Immature natural killer cell (primary cell): Measurements from ENCODE around the gene MTHFD1L. TPM values are rescaled to one million over a fixed set of nuclear protein-coding genes. Genes with fewer than 3 reads are reported as not detected.
A peak's percentile ranks its signal among the peaks of the same experiment; 100 is the strongest.
"Not testable (repeated sequence)": the region's sequence is repeated elsewhere in the genome, so short reads cannot be mapped to it uniquely, and the experiment has no call there.

Source experiments
- DNase-seq, 3 donors: peaks; one replicate each; pipeline ENCODE4 v3.0.0; 2022; ENCODE audit warnings: mixed read lengths in 1 of 3
- H3K27ac Mint-ChIP-seq, 6 donors: one replicate each; pipeline ENCODE4 v1.8.0; 2020; ENCODE audit warnings: mixed read lengths in 6 of 6, mild to moderate bottlenecking in 5 of 6, inconsistent platforms in 4 of 6, moderate library complexity in 3 of 6
- H3K27me3 Mint-ChIP-seq, 3 donors: one replicate each; pipeline ENCODE4 v1.8.0; 2020 to 2021; ENCODE audit warnings: low read depth in 3 of 3, mild to moderate bottlenecking in 3 of 3, mixed read lengths in 3 of 3, moderate library complexity in 3 of 3, inconsistent platforms in 1 of 3
- H3K36me3 Mint-ChIP-seq, 3 donors: one replicate each; pipeline ENCODE4 v1.8.0; 2020; ENCODE audit warnings: mixed read lengths in 3 of 3, inconsistent platforms in 2 of 3, mild to moderate bottlenecking in 2 of 3
- H3K4me1 Mint-ChIP-seq, 2 donors: one replicate each; pipeline ENCODE4 v1.8.0; 2020; ENCODE audit warnings: inconsistent platforms in 2 of 2, mild to moderate bottlenecking in 2 of 2, mixed read lengths in 2 of 2, moderate library complexity in 1 of 2
- H3K4me3 Mint-ChIP-seq, 5 donors: one replicate each; pipeline ENCODE4 v1.8.0; 2020; ENCODE audit warnings: mild to moderate bottlenecking in 5 of 5, mixed read lengths in 5 of 5, inconsistent platforms in 3 of 5, moderate library complexity in 3 of 5
- H3K9me3 Mint-ChIP-seq, 6 donors: one replicate each; pipeline ENCODE4 v1.8.0; 2020; ENCODE audit warnings: mild to moderate bottlenecking in 6 of 6, mixed read lengths in 6 of 6, inconsistent platforms in 4 of 6, moderate library complexity in 3 of 6
- polyA plus RNA-seq, 3 donors: library from polyadenylated mRNA; unstranded; fragments of 300-500 nt; fragmentation: Illumina TruSeq; gene quantifications; one replicate each; pipeline ENCODE4 v1.2.3, GENCODE V29; 2021

MTHFD1L gene
- 1 to 10 TPM in 2 of 3 donors, under 1 TPM in 1; 0.79 to 1.8 (median 1.6) TPM for polyA plus RNA-seq

- H3K9me3 Mint-ChIP-seq = no peaks in the 10 kb centered on the region
- H3K27me3 Mint-ChIP-seq = peaks cover 4 to 12% (median 6%) of the 10 kb centered on the region in 3 donors
- H3K4me3 Mint-ChIP-seq = peak within 1 kb of the TSS; percentile 76 to 87 (median 82)
- peak within 1 kb of the TSS in 4 of 6 donors; percentile 64 to 76 (median 74) for H3K27ac Mint-ChIP-seq
- no peaks in the 10 kb centered on the region for H3K36me3 Mint-ChIP-seq
- peaks cover 9 to 18% of the 10 kb centered on the region in 2 donors for H3K4me1 Mint-ChIP-seq
- DNase-seq = peak; percentile 62 to 66 (median 63)
Observed at GRCh38 chr6:150865406-150866146, at the start of gene MTHFD1L. Gene MTHFD1L (plus strand): TSS chr6:150865702. CDS start chr6:150865823, 121 bp downstream.

DNA sequence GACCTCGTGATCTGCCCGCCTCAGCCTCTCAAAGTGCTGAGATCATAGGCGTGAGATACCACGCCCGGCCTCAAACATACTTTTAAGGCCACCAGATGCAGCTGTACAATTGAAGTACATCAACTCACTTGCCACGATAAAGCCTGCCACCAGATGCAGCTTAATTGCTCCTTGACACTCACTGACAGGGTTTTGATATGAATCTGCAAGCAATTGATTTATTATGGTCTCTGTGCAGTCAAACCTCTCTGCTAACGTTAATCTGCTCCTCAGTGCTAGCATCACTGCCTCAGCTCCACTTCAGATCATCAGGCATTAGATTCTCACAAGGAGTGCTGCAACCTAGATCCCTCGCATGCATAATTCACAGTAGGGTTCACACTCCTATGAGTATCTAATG, 48.9 kb upstream of the MTHFD1L start:
- H3K27ac Mint-ChIP-seq = not testable (repeated sequence)

DNA sequence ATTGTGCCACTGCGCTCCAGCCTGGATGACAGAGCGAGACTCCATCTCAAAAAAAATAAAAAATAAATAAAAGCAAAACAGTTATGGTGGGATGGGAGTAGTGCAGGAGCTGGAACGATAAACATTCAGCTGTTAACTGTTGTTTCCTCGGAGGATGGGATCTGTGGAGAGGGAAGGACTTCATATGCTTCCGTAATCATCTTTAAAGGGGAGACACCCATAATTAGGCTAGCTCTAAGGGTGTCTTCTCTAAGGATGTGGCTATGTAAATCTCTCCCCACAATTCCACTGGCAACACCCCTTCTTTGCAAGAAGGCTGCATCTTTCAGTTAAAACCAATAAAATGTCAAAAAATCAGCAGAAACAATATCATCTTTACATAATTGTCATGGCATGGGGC, 42.6 kb upstream of the MTHFD1L start:
- DNase-seq = no peak
- Mint-ChIP-seq H3K27ac (no peak overlapping the region), H3K4me1 (no peaks in the 10 kb centered on the region), H3K4me3 (no peak overlapping the region), H3K27me3 (peaks cover 0 to 7% (median 3%) of the 10 kb centered on the region in 3 donors), H3K9me3 (no peaks in the 10 kb centered on the region), H3K36me3 (no peaks in the 10 kb centered on the region)

More for the DNA sequence above, 48.9 kb upstream of the MTHFD1L start:
- DNase-seq, H3K4me3 Mint-ChIP-seq, H3K36me3 Mint-ChIP-seq, H3K4me1 Mint-ChIP-seq, H3K9me3 Mint-ChIP-seq, H3K27me3 Mint-ChIP-seq: not testable (repeated sequence)

DNA sequence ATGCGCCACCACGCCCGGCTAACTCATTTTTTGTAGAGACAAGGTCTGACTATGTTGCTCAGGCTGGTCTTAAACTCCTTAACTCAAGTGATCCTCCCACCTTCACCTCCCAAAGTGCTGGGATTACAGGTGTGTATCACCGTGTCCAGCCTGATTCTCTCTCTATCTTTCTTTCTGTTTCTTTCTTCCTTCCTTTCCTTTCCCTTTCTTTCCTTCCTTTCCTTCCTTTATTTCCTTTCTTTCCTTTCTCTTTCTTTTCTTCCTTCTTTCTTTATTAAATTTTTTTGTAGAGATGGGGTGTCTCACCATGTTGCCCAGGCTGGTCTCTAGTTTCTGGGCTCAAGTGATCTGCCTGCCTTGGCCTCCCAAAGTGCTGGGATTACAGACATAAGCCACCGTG, 38.7 kb upstream of the MTHFD1L start:
- Mint-ChIP-seq H3K27me3 (peaks cover 0 to 6% (median 0%) of the 10 kb centered on the region in 3 donors), H3K4me1 (no peaks in the 10 kb centered on the region), H3K4me3 (no peak overlapping the region), H3K36me3 (no peaks in the 10 kb centered on the region), H3K9me3 (no peaks in the 10 kb centered on the region), H3K27ac (no peak overlapping the region)
- no peak for DNase-seq

- DNase-seq, H3K27me3 Mint-ChIP-seq, H3K4me3 Mint-ChIP-seq, H3K9me3 Mint-ChIP-seq, H3K4me1 Mint-ChIP-seq, H3K36me3 Mint-ChIP-seq, H3K27ac Mint-ChIP-seq: not testable (repeated sequence)
Observed at GRCh38 chr6:150828107-150828506, 37.4 kb upstream of the MTHFD1L start.

GRCh38 chr6:150830439-150831165, 34.9 kb upstream of the MTHFD1L start:
- Mint-ChIP-seq H3K4me1 (no peaks in the 10 kb centered on the region), H3K9me3 (no peaks in the 10 kb centered on the region), H3K27me3 (peaks cover 0 to 3% (median 0%) of the 10 kb centered on the region in 3 donors), H3K4me3 (no peak overlapping the region), H3K27ac (no peak overlapping the region), H3K36me3 (no peaks in the 10 kb centered on the region)
- no peak for DNase-seq

GRCh38 chr6:150831577-150831976, 33.9 kb upstream of the MTHFD1L start:
- Mint-ChIP-seq H3K4me3 (no peak overlapping the region), H3K27ac (no peak overlapping the region), H3K4me1 (no peaks in the 10 kb centered on the region), H3K27me3 (peaks cover 0 to 3% (median 0%) of the 10 kb centered on the region in 3 donors), H3K9me3 (no peaks in the 10 kb centered on the region), H3K36me3 (no peaks in the 10 kb centered on the region)
- DNase-seq = no peak

DNA sequence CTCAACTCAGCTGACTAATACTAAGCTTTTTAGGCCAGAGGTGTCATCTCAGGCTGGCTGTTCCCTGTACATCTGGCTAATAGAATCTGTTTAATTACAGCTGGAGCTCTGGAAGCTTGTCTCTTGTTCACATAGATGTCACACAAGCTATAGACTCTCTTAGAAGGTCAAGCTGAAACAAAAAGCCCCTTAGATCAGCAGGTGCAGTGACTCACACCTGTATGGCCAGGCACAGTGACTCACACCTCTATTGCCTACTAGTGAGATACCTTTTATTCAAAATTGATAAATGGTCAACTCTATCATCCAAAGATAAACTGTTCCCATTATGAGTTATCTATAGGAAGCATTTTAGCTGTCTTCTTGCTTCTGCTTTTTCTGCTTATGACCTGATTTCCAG, 29.9 kb upstream of the MTHFD1L start:
- Mint-ChIP-seq H3K4me1 (no peaks in the 10 kb centered on the region), H3K27me3 (peaks cover 0 to 3% (median 0%) of the 10 kb centered on the region in 3 donors), H3K27ac (no peak overlapping the region), H3K36me3 (no peaks in the 10 kb centered on the region), H3K9me3 (no peaks in the 10 kb centered on the region), H3K4me3 (no peak overlapping the region)
- DNase-seq = no peak

GRCh38 chr6:150840185-150840584, 25.3 kb upstream of the MTHFD1L start:
- H3K27ac Mint-ChIP-seq = no peak overlapping the region
- no peak for DNase-seq
- no peaks in the 10 kb centered on the region for H3K36me3 Mint-ChIP-seq
- H3K4me3 Mint-ChIP-seq = no peak overlapping the region
- no peaks in the 10 kb centered on the region for H3K9me3 Mint-ChIP-seq
- no peaks in the 10 kb centered on the region for H3K27me3 Mint-ChIP-seq
- no peaks in the 10 kb centered on the region for H3K4me1 Mint-ChIP-seq

DNA sequence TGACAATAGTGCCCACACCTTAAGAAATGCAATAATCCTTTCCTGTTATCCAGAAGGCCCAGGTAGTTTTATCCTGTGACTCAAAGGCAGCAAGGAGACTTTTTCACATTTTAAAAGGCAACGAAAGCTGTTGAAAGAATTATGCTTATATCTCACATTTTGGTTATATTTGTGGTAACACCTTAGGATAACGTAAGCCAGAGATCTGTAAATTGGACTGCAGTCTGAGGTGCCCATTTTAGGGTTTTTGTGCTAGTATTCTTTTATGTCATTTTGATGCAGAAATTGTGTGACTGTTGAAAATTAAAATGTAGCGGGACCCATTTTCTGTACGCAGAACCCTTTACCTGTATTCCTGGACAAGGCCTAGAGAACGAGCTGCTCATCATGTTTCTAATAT, 24.3 kb upstream of the MTHFD1L start:
- H3K4me1 Mint-ChIP-seq = no peaks in the 10 kb centered on the region
- H3K27me3 Mint-ChIP-seq = peaks cover 0 to 2% (median 0%) of the 10 kb centered on the region in 3 donors
- H3K9me3 Mint-ChIP-seq = no peaks in the 10 kb centered on the region
- H3K4me3 Mint-ChIP-seq = no peak overlapping the region
- no peak overlapping the region for H3K27ac Mint-ChIP-seq
- H3K36me3 Mint-ChIP-seq = no peaks in the 10 kb centered on the region
- no peak for DNase-seq

DNA sequence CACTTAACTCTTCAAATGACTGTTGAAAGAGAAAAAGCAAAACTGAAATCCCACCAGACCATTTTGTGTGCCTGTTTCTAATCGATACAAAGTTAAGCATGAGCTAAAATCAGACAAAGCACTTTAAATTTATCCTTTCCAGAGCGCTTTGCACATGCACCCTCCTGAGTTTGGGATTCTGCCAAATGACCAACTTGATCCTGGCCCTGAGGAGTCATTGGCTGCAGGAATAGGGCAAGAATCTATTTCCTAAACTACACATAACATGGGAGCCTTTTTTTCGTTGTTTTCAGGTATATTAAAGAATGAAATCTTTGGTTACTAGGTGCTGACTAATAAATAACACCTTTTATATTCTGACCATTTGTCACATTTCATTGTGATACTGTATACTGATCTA, 23.8 kb upstream of the MTHFD1L start:
- no peak overlapping the region for H3K4me3 Mint-ChIP-seq
- H3K4me1 Mint-ChIP-seq = no peaks in the 10 kb centered on the region
- peaks cover 0 to 2% (median 0%) of the 10 kb centered on the region in 3 donors for H3K27me3 Mint-ChIP-seq
- no peaks in the 10 kb centered on the region for H3K9me3 Mint-ChIP-seq
- no peaks in the 10 kb centered on the region for H3K36me3 Mint-ChIP-seq
- H3K27ac Mint-ChIP-seq = no peak overlapping the region
- no peak for DNase-seq

GRCh38 chr6:150844371-150844770, 21.1 kb upstream of the MTHFD1L start:
- H3K4me3 Mint-ChIP-seq = no peak overlapping the region
- DNase-seq = no peak
- no peak overlapping the region for H3K27ac Mint-ChIP-seq
- H3K36me3 Mint-ChIP-seq = no peaks in the 10 kb centered on the region
- H3K4me1 Mint-ChIP-seq = no peaks in the 10 kb centered on the region
- no peaks in the 10 kb centered on the region for H3K9me3 Mint-ChIP-seq
- H3K27me3 Mint-ChIP-seq = peaks cover 2 to 3% (median 2%) of the 10 kb centered on the region in 3 donors

- no peaks in the 10 kb centered on the region for H3K4me1 Mint-ChIP-seq
- no peak overlapping the region for H3K27ac Mint-ChIP-seq
- no peak overlapping the region for H3K4me3 Mint-ChIP-seq
- H3K27me3 Mint-ChIP-seq = peaks cover 2 to 3% (median 3%) of the 10 kb centered on the region in 3 donors
- no peak for DNase-seq
- H3K36me3 Mint-ChIP-seq = no peaks in the 10 kb centered on the region
- no peaks in the 10 kb centered on the region for H3K9me3 Mint-ChIP-seq
Observed at GRCh38 chr6:150846641-150847040, 18.9 kb upstream of the MTHFD1L start.

DNA sequence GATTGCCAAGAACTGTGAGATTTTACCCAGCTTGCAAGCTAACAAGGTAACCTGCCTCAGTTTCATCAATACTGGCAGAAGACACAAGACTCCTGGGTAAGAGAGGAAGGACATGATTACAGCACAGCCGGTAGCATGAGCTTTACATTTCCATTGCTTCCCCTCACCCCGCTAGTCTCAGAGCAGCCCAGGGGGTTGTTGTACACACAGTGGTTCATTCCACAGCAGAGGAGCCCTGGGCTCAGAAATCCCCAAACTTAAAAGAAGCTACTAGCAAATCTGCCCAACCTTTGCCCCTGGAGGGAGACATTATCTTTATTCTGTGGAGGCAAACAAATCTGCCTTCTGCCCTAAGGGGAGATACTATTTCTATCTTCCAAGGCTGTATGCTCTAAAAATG, 17.1 kb upstream of the MTHFD1L start:
- Mint-ChIP-seq H3K4me3 (no peak overlapping the region), H3K4me1 (no peaks in the 10 kb centered on the region), H3K9me3 (no peaks in the 10 kb centered on the region), H3K36me3 (no peaks in the 10 kb centered on the region), H3K27me3 (peaks cover 2 to 3% (median 3%) of the 10 kb centered on the region in 3 donors), H3K27ac (no peak overlapping the region)
- no peak for DNase-seq
